HEK293 (cell line): ENCODE results near the gene RELT.

ENCODE experiments used
- CTCF ChIP-seq: fragments of 450-650 bp; formaldehyde crosslinking; IDR thresholded peaks from 2 replicates; pipeline ENCODE4 v1.5.1; 2016; ENCODE audit warnings: missing biosample characterization, missing genetic modification characterization
- ZBTB7A ChIP-seq: fragments of 450-650 bp; formaldehyde crosslinking; IDR thresholded peaks from 2 replicates; pipeline ENCODE4 v1.5.1; 2016; ENCODE audit warnings: low read depth, missing biosample characterization, missing genetic modification characterization
- ZNF26 ChIP-seq: fragments of 450-650 bp; formaldehyde crosslinking; IDR thresholded peaks from 2 replicates; pipeline ENCODE4 v1.5.1; 2016; ENCODE audit warnings: missing biosample characterization, missing genetic modification characterization
- ZNF549 ChIP-seq: fragments of 450-650 bp; IDR thresholded peaks from 2 replicates; pipeline ENCODE4 v1.5.1; 2018; ENCODE audit warnings: missing biosample characterization, missing genetic modification characterization, mild to moderate bottlenecking, inconsistent platforms, moderate library complexity
- ZNF639 ChIP-seq: fragments of 450-650 bp; formaldehyde crosslinking; IDR thresholded peaks from 2 replicates; pipeline ENCODE4 v1.5.1; 2016; ENCODE audit warnings: missing biosample characterization, missing genetic modification characterization
- ZSCAN23 ChIP-seq: fragments of 450-650 bp; formaldehyde crosslinking; IDR thresholded peaks from 2 replicates; pipeline ENCODE4 v1.5.1; 2016; ENCODE audit warnings: missing biosample characterization, missing genetic modification characterization

- TF ChIP-seq CTCF (tag by site-specific recombination) = no peak
- no peak for TF ChIP-seq ZNF549 (tag by site-specific recombination)
- no peak for TF ChIP-seq ZBTB7A
- no peak for TF ChIP-seq ZNF26 (tag by site-specific recombination)
- no peak for TF ChIP-seq ZNF639 (tag by site-specific recombination)
- TF ChIP-seq ZSCAN23 (tag by site-specific recombination) = no peak
These were observed 38.4 kb upstream of the RELT start for GRCh38 chr11:73337846-73338245.
